Naive thymus-derived CD4-positive, alpha-beta T cell (primary cell): ENCODE results near the gene GLIS1. TPM values are rescaled to one million over a fixed set of nuclear protein-coding genes. Genes with fewer than 3 reads are reported as not detected.

Source experiments
- ATAC-seq: fragments of 150-1000 bp; cut with Tn5 transposase; 2 replicates; pipeline ENCODE4 v1.10.0; 2021; ENCODE audit warnings: mild to moderate bottlenecking, moderate library complexity
- CTCF ChIA-PET: fragments of 350-600 bp; sonication (Branson Sonifier 250); formaldehyde crosslinking; loops from one replicate; lab custom pipeline; 2021; ENCODE audit warnings: antibody characterized with exemption; lab: Charles Lee
- POLR2A ChIA-PET: fragments of 350-600 bp; sonication (Branson Sonifier 250); formaldehyde crosslinking; loops from one replicate; lab custom pipeline; 2021; ENCODE audit warnings: antibody characterized with exemption, inconsistent platforms; lab: Charles Lee
- DNase-seq, 9 donors: peaks; one replicate each; pipeline versions ENCODE4 v3.0.0 to v3.0.0-alpha.2; 2020 to 2022; ENCODE audit warnings: mixed read lengths in 1 of 9
- H3K27ac ChIP-seq: one replicate; pipeline ENCODE4 v1.7.0; 2013; ENCODE audit warnings: mild to moderate bottlenecking, low read depth, low read length, moderate library complexity
- H3K27me3 ChIP-seq, 2 donors: one replicate each; pipeline ENCODE4 v1.7.0; 2013; ENCODE audit warnings: low read length in 2 of 2, mild to moderate bottlenecking in 2 of 2, moderate library complexity in 2 of 2; ENCODE audit not compliant: control insufficient read depth in 2 of 2, insufficient read depth in 2 of 2
- H3K36me3 ChIP-seq, 3 experiments: 1 replicate in 2 of 3; 2 replicates in 1 of 3; pipeline ENCODE4 v1.7.0; 2013; ENCODE audit warnings: low read length in 3 of 3, mild to moderate bottlenecking in 3 of 3, moderate library complexity in 1 of 3; ENCODE audit not compliant: insufficient read depth in 3 of 3, control insufficient read depth in 2 of 3
- H3K4me1 ChIP-seq, 2 donors: one replicate each; pipeline ENCODE4 v1.7.0; 2013; ENCODE audit warnings: low read length in 2 of 2, mild to moderate bottlenecking in 2 of 2, moderate library complexity in 1 of 2; ENCODE audit not compliant: control insufficient read depth in 2 of 2, insufficient read depth in 2 of 2
- H3K4me3 ChIP-seq: 2 replicates; pipeline ENCODE4 v1.7.0; 2013; ENCODE audit warnings: mild to moderate bottlenecking, low read length
- H3K9me3 ChIP-seq, 3 experiments: 1 replicate in 2 of 3; 2 replicates in 1 of 3; pipeline ENCODE4 v1.7.0; 2013; ENCODE audit warnings: low read length in 3 of 3; ENCODE audit not compliant: control insufficient read depth in 2 of 3
- H3K27ac Mint-ChIP-seq, 9 donors: one replicate each; pipeline ENCODE4 v1.8.0; 2020 to 2022; ENCODE audit warnings: mixed read lengths in 9 of 9, mild to moderate bottlenecking in 8 of 9, moderate library complexity in 5 of 9, inconsistent platforms in 2 of 9
- H3K27me3 Mint-ChIP-seq, 5 donors: one replicate each; pipeline ENCODE4 v1.8.0; 2021 to 2022; ENCODE audit warnings: mixed read lengths in 5 of 5, mild to moderate bottlenecking in 1 of 5
- H3K36me3 Mint-ChIP-seq, 5 donors: one replicate each; pipeline ENCODE4 v1.8.0; 2020 to 2022; ENCODE audit warnings: mixed read lengths in 5 of 5, mild to moderate bottlenecking in 3 of 5, inconsistent platforms in 1 of 5
- H3K4me1 Mint-ChIP-seq, 7 donors: one replicate each; pipeline ENCODE4 v1.8.0; 2020 to 2022; ENCODE audit warnings: mixed read lengths in 7 of 7, mild to moderate bottlenecking in 3 of 7, inconsistent platforms in 1 of 7
- H3K4me3 Mint-ChIP-seq, 10 donors: one replicate each; pipeline ENCODE4 v1.8.0; 2020 to 2022; ENCODE audit warnings: mild to moderate bottlenecking in 10 of 10, mixed read lengths in 10 of 10, moderate library complexity in 6 of 10, inconsistent platforms in 2 of 10
- H3K9me3 Mint-ChIP-seq, 11 donors: one replicate each; pipeline ENCODE4 v1.8.0; 2020 to 2022; ENCODE audit warnings: mixed read lengths in 11 of 11, mild to moderate bottlenecking in 4 of 11, inconsistent platforms in 1 of 11, moderate library complexity in 1 of 11
- intact Hi-C, 2 donors: fragments of 100-400 bp; cut with micrococcal nuclease; formaldehyde crosslinking; loops; one replicate each; pipeline ENCODE4 v1.15.1; 2023
- polyA plus RNA-seq, 2 donors: library from polyadenylated mRNA; unstranded; fragments of 300-500 nt; fragmentation: Illumina TruSeq; gene quantifications; one replicate each; pipeline ENCODE4 v1.2.3, GENCODE V29; 2021
- total RNA-seq, 6 experiments: library from RNA in 5 of 6; stranded (reverse) in 5 of 6; gene quantifications; 1 replicate in 5 of 6; 2 replicates in 1 of 6; pipeline ENCODE4 v1.2.3 and lab custom pipeline; 2021 to 2026

The GLIS1 gene
- total and polyA plus RNA-seq, 7 experiments from 2014 or later, result not detected

DNA sequence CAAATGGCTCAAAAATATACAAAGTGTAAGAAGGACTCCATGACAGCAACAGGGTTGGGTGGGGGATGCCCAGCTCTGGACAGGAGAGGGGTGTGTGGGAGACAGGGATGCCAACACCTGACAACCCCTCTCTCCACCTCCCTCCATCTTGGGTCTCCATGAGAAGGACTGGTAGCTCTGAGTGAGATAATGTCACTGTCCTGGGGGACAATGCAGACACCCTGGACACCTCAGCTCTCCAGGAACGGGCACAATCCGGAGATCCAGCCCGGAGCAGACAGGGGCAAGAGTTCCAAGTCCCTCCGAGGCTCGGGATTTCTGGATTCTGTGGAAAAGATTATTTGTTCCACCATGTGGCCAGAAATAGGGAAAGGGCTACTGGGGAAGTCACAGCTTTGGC, 122.5 kb downstream of the GLIS1 start:
- Histone ChIP-seq H3K4me3 (no peak overlapping the region), H3K9me3 (peaks cover 0 to 4% (median 0%) of the 10 kb centered on the region in 3 experiments), H3K27ac (no peak overlapping the region), H3K27me3 (no peaks in the 10 kb centered on the region), H3K36me3 (no peaks in the 10 kb centered on the region), H3K4me1 (no peaks in the 10 kb centered on the region)
- Mint-ChIP-seq H3K9me3 (peaks cover 0 to 15% (median 7%) of the 10 kb centered on the region in 11 donors), H3K4me1 (no peaks in the 10 kb centered on the region), H3K27me3 (peaks cover 0 to 15% (median 0%) of the 10 kb centered on the region in 5 donors), H3K27ac (no peak overlapping the region), H3K36me3 (peaks cover 0 to 4% (median 0%) of the 10 kb centered on the region in 5 donors), H3K4me3 (no peak overlapping the region)
- intact Hi-C loops, result no loop called here
- ChIA-PET CTCF (no interaction called here), POLR2A (no interaction called here)
- DNase-seq (no peak), ATAC-seq (no peak)

DNA sequence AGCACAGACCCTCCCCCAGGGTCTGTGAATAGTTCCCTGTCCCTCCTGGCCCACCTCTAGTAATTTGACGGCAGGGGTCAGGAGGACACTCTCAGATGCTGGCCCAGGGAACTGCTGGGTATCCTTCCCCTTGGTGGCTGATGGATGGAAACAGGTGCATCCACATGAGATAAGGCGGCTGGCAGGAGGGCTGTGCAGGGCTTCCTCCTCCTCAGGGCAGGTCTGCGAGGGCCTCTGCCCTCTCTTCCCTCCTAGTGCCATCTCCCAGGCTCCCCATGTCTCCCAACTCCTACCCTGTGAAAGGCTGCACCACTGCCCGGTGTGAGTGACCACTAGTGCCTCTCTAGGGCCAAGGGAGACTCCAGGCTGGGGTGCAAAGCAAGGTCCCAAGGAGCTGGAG, 123.9 kb downstream of the GLIS1 start:
- DNase-seq, result no peak
- Histone ChIP-seq H3K27ac (no peak overlapping the region), H3K4me3 (no peak overlapping the region), H3K4me1 (no peaks in the 10 kb centered on the region), H3K27me3 (no peaks in the 10 kb centered on the region), H3K36me3 (no peaks in the 10 kb centered on the region), H3K9me3 (peaks cover 0 to 12% (median 0%) of the 10 kb centered on the region in 3 experiments)
- Mint-ChIP-seq H3K27me3 (peaks cover 0 to 17% (median 0%) of the 10 kb centered on the region in 5 donors), H3K36me3 (peaks cover 0 to 17% (median 0%) of the 10 kb centered on the region in 5 donors), H3K27ac (no peak overlapping the region), H3K9me3 (peaks cover 8 to 29% (median 16%) of the 10 kb centered on the region in 11 donors), H3K4me3 (no peak overlapping the region), H3K4me1 (no peaks in the 10 kb centered on the region)
- ChIA-PET POLR2A (no interaction called here), CTCF (no interaction called here)
- intact Hi-C loops, result no loop called here
- ATAC-seq, result no peak

DNA sequence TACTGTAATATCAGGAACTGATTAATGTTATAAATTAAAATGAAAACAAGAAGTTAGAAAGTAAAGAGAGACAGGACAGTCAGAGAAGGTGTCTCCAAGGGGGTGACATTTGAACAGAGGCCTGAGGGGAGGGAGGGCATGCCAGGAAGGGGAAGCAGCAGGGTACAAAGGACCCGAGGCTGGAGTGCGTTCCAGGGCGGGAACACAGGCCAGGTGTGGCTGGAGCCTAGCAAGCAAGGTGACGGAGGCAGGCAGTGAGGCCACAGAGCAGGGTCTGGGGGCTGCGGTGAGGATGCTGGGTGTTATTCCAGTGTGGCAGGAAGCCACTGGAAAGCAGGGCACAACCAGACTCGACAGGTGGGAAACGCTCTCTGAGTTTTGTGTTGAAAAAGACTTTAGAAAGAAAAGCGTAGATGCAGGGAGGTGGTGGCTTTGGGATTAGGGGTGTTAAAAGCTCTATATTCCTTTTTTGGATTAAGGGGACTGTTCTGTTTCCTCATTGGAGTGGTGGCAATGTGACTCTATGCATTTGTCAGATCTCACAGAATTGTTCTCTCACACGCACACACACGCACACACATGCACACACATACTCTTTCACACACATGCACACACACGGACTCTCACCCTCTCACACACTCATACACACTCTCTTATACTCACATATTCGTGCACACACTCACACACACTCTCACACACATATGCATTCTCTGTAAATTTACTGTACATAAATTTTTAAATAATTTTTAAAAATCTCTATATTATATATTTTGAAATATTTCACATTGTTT, 124.5 kb downstream of the GLIS1 start:
- POLR2A ChIA-PET, result no interaction called here
- no peak for ATAC-seq
- CTCF ChIA-PET, result no interaction called here
- intact Hi-C loops, result no loop called here
- Histone ChIP-seq H3K4me3 (no peak overlapping the region), H3K9me3 (peaks cover 0 to 12% (median 0%) of the 10 kb centered on the region in 3 experiments), H3K4me1 (no peaks in the 10 kb centered on the region), H3K36me3 (no peaks in the 10 kb centered on the region), H3K27me3 (no peaks in the 10 kb centered on the region), H3K27ac (no peak overlapping the region)
- Mint-ChIP-seq H3K4me1 (no peaks in the 10 kb centered on the region), H3K36me3 (peaks cover 0 to 20% (median 0%) of the 10 kb centered on the region in 5 donors), H3K27me3 (peaks cover 0 to 19% (median 3%) of the 10 kb centered on the region in 5 donors), H3K9me3 (peaks cover 8 to 36% (median 19%) of the 10 kb centered on the region in 11 donors), H3K4me3 (no peak overlapping the region), H3K27ac (no peak overlapping the region)
- no peak for DNase-seq

DNA sequence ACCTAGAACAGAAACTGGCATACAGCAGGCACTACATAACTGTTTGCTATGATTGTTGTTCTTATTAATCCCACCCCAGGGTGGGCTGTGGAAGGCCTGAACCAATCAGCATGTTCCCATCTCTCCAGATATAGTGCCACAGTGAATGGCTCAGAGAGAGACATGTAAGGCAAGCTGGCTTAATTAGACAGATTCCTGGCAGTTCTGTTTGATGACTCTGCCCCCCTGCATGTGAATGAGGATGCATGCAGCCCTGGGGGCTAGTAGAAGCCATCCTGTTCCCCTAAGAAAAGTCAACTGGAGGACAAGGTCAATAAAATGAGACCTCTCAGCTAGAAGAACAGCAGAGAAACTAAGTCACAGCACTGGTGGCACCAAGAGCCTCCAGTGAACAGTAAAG, 130.3 kb downstream of the GLIS1 start:
- no peaks in the 10 kb centered on the region for H3K4me1 Mint-ChIP-seq
- CTCF ChIA-PET, result no interaction called here
- Histone ChIP-seq H3K27me3 (no peaks in the 10 kb centered on the region), H3K4me3 (no peak overlapping the region), H3K9me3 (peaks cover 0 to 12% (median 0%) of the 10 kb centered on the region in 3 experiments), H3K36me3 (no peaks in the 10 kb centered on the region), H3K4me1 (peaks cover 0 to 9% of the 10 kb centered on the region in 2 donors), H3K27ac (no peak overlapping the region)
- DNase-seq, result no peak
- no peak overlapping the region for H3K4me3 Mint-ChIP-seq
- no peak overlapping the region for H3K27ac Mint-ChIP-seq
- ATAC-seq, result no peak
- POLR2A ChIA-PET, result no interaction called here
- peaks cover 0 to 20% (median 3%) of the 10 kb centered on the region in 5 donors for H3K27me3 Mint-ChIP-seq
- intact Hi-C loops, result no loop called here
- H3K36me3 Mint-ChIP-seq, result peaks cover 0 to 21% (median 0%) of the 10 kb centered on the region in 5 donors
- peaks cover 8 to 37% (median 22%) of the 10 kb centered on the region in 11 donors for H3K9me3 Mint-ChIP-seq

DNA sequence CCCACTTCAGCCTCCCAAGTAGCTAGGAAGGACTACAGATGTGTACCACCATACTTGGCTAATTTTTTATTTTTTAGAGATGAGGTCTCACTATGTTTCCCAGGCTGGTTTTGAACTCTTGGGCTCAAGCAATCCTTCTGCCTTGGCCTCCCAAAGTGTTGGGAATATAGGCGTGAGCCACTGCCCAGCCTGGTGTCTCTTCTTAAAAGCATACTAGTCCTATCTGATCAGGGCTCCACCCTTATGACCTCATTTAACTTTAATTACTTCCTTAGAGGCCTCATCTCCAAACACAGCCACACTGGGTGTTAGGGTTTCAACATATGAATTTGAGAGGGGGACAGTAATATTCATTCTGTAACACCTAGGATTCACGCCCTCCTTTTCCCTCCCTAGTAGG, 130.9 kb downstream of the GLIS1 start:
- Histone ChIP-seq H3K4me3 (no peak overlapping the region), H3K27ac (no peak overlapping the region), H3K27me3 (no peaks in the 10 kb centered on the region), H3K36me3 (no peaks in the 10 kb centered on the region), H3K4me1 (peaks cover 0 to 16% of the 10 kb centered on the region in 2 donors), H3K9me3 (peaks cover 0 to 12% (median 0%) of the 10 kb centered on the region in 3 experiments)
- Mint-ChIP-seq H3K27ac (no peak overlapping the region), H3K36me3 (peaks cover 0 to 21% (median 0%) of the 10 kb centered on the region in 5 donors), H3K27me3 (peaks cover 0 to 19% (median 3%) of the 10 kb centered on the region in 5 donors), H3K9me3 (peaks cover 8 to 37% (median 22%) of the 10 kb centered on the region in 11 donors), H3K4me3 (no peak overlapping the region), H3K4me1 (no peaks in the 10 kb centered on the region)
- CTCF ChIA-PET, result no interaction called here
- intact Hi-C loops, result no loop called here
- ATAC-seq, result no peak
- POLR2A ChIA-PET, result no interaction called here
- DNase-seq, result no peak

DNA sequence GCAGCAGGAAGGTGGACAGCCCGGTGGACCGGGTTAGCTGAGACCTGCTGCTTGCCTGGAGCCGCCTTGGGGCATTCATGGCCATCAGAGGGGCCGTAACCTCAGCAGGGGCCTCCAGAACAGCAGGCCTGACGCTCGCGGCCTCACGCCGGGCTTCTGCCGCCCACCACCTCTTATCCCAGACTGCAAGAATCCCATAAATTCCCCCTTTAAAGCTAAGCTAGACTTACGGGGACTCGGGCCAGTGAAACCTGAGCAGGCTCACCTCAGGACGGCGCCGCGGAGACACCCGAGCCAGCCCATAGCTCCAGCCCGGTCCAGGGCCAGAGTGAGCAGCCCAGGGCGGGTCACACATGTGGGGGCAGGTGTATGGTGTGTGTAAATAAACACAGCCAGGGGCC, 132.3 kb downstream of the GLIS1 start:
- intact Hi-C loops, result no loop called here
- Histone ChIP-seq H3K4me3 (no peak overlapping the region), H3K9me3 (peaks cover 0 to 8% (median 0%) of the 10 kb centered on the region in 3 experiments), H3K27me3 (no peaks in the 10 kb centered on the region), H3K27ac (no peak overlapping the region), H3K4me1 (peaks cover 0 to 20% of the 10 kb centered on the region in 2 donors), H3K36me3 (no peaks in the 10 kb centered on the region)
- Mint-ChIP-seq H3K4me1 (no peaks in the 10 kb centered on the region), H3K9me3 (peaks cover 4 to 24% (median 13%) of the 10 kb centered on the region in 11 donors), H3K36me3 (peaks cover 0 to 17% (median 0%) of the 10 kb centered on the region in 5 donors), H3K27me3 (peaks cover 0 to 14% (median 3%) of the 10 kb centered on the region in 5 donors), H3K27ac (no peak overlapping the region), H3K4me3 (no peak overlapping the region)
- POLR2A ChIA-PET, result no interaction called here
- DNase-seq (no peak), ATAC-seq (no peak)
- CTCF ChIA-PET, result no interaction called here
